GM21529 (cell line): ENCODE measurements around the gene CRYBG2.
A peak's percentile ranks its signal among the peaks of the same experiment; 100 is the strongest.
"Not testable (repeated sequence)": the region's sequence is repeated elsewhere in the genome, so short reads cannot be mapped to it uniquely, and the experiment has no call there.

Experiments used
- ATAC-seq: cut with Tn5 transposase; IDR thresholded peaks from one replicate; pipeline ENCODE4 v1.9.1; 2021; ENCODE audit not compliant: unreplicated experiment

Gene CRYBG2

GRCh38 chr1:26350701-26351589 lies 3.0 kb downstream of the CRYBG2 start:
- no peak for ATAC-seq

DNA sequence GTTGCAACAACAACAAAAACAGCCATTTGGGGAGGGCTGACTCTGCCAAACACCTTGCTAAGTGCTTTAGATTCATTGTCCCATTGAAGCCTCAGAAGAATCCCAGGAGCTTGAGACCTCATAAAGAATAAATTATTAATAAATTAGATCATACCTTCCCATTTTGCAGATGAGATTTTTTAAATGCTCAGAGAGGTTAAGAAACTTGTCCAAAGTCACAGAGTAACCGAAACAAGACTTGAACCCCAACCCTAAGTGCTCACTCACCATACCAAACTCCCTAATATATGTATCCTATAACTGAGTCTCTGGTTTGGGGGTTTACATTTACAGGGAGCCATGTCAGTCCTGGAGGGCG lies 3.6 kb downstream of the CRYBG2 start:
- ATAC-seq, result no peak

DNA sequence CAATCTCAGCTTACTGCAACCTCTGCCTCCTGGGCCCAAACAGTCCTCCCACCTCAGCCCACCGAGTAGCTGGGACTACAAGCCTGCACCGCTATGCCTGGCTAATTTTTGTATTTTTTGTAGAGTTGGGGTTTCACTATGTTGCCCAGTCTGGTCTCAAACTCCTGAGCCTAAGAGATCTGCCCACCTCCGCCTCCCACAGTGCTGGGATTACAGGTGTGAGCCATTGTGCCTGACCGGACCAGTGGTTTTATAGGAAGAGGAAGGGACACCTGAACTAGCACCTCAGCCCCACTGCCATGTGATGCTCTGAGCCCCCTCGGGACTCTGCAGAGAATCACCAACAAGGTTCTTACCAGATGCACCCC lies 4.1 kb downstream of the CRYBG2 start:
- ATAC-seq, result no peak

GRCh38 chr1:26349188-26349876 lies 4.6 kb downstream of the CRYBG2 start:
- no peak for ATAC-seq

DNA sequence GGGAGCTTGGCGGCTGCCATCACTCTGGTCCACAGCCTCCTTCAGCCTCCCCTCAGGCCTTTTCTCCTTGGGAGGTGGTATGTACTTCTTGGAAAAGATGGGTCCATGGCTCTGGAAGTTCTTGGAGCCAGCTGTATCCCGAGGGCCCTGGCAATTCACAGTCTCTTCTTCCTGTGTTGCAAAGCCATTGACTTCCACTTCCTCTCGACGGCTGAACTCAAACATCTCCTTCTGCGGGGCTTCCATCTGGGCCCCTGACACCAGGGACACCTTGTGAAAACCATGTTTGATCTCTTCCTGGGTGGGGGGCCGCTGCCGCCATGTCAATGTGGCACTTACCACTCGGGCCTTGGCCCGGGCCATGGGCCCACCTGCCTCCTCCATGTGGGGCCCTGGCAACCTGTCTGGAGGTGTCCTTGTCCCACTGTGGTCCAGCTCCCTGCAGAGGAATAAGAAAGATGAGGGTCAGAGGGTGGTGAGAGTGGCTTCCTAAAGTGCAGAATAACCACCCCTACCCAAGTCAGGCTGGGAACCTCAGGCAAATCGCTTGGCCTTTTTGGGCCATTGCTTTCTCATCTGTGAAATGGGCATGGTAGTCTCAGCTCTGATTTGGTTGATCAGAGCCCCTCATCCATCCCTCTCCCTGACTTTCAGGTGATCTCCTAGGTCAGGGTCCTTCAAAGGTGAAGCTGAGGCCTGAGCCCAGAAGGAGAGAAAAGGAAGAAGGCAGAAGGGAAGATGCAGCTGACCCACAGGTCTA lies 7.5 kb downstream of the CRYBG2 start:
- no peak for ATAC-seq

DNA sequence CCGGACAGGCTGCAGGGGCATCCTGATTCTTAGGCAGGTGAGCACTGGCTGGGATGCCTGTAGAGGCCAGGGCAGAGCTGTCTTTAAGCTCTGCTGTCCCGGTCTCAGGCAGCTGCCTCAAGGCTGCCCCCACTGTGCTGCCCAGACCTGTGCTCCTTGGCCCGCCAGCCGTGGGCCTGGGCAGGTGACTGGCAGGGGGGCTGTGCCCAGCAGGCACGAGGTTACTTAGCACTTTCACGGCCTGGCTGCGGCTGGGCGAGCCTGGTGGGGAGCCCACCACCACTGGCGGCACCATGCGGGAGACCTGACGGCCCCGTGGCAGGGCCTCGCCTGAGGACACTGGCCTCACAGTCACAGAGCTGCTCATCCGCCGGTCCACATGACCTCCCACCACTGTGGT lies 8.2 kb downstream of the CRYBG2 start:
- ATAC-seq, result no peak

GRCh38 chr1:26344147-26344920 lies 9.6 kb downstream of the CRYBG2 start:
- ATAC-seq, result no peak

- no peak for ATAC-seq
Observed at GRCh38 chr1:26340047-26340481, 13.9 kb downstream of the CRYBG2 start.

GRCh38 chr1:26338670-26339069 lies 15.3 kb downstream of the CRYBG2 start:
- ATAC-seq, result no peak

DNA sequence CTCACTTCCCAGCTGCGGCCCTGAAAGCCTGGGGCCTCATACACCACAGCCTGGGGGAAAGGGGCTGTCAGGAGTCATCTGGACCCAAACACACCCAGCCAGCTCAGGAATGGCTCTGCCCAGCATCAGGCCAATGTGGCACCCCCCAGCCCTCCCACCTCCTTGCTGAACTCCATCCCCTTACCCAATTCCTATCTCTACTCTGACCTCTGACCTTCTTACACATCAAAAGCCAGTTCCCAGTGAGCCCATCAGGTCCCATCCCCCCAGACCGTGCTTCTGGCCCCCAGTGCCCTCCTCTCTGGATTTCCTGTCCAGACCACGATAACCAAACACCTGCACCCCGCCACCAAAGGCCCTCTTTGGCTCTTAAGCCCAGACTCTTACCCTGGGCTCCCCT lies 16.3 kb downstream of the CRYBG2 start:
- ATAC-seq, result no peak

- no peak for ATAC-seq
Observed at GRCh38 chr1:26337206-26337535, 16.8 kb downstream of the CRYBG2 start.

DNA sequence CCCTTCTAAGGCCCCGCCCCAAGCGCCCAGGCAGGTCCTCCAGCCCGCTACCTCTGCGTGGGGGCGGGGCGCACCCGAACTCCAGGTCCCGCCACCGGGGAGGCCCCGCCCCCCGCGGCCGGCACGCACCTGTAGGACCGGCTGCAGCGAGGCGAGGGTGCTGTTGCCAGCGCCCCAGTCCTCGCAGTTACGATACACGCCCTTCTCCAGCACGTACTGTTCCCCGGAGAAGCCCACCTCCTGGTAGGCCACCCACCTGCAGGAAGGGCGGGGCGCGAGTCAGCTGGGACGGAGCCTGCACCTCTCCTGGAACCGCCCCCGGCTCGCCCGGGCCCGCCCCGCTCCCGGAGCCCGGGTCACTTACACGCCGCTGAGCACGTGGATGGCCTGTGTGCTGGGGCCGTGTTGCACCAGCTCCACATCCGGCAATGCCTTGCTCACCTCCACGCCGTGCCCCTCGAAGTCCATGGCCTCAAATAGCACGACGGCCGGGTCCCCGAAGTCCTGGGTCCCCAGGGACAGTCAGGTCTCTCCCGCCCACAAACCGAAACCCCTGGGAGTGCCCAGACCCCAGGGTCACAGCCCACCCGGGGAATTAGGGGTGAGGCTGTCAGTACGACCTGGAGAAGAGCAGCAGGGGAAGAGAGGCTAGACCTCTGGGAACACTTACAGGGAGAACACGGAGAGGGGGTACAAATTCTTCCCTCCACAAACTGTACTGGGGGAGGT lies 17.3 kb downstream of the CRYBG2 start:
- peak; percentile 75 for ATAC-seq

DNA sequence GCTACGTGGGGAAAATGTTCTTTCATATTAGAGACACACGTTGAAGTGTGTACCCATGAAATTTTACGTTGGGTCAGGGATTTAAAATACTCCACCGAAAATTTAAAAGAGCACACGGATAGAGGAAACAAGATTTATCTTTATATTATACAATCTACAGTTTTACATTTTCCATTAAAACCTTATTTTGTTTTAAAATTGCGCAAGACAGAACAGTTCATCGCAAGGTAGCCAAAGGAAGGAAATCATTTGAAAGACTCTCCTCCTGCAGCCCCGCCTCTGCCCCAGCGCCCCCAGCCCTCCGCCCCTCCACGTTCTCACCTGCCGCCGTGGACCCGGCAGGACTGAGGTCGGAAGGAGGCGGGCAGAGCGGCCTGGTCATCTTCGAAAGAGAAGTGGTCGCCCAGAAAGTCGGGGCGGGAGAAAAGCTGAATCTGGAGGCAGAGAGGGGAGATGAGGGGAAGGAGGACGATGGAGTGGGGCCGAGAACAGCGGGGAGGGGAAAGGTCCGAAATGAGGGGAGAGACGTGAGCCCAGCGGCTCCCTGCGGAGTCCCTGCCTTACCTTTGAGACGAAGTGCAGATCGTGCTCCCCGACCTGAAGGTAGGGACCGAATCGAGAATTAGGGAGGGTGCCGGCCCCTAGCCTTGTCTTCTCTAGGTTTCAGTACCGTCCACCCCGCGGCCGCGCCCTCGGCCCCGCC lies 18.0 kb downstream of the CRYBG2 start:
- ATAC-seq, result no peak

GRCh38 chr1:26333312-26333711 lies 20.6 kb downstream of the CRYBG2 start:
- not testable (repeated sequence) for ATAC-seq

DNA sequence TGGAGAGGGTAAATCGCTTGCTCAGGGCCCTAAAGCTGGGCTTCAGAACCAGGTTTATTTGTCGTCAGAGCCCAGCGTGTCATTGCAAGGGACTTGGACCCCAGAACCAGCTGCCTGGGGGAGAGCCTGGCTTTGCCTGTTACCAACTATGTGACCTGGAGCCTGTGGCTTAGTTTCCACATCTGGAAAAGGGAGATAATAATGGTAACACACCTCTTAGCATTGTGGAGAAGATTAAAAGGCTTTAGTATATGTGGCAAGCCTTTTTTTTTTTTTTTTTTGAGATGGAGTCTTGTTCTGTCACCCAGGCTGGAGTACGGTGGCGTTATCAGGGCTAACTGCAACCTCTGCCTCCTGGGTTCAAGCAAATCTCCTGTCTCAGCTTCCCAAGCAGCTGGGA lies 23.7 kb downstream of the CRYBG2 start:
- no peak for ATAC-seq

DNA sequence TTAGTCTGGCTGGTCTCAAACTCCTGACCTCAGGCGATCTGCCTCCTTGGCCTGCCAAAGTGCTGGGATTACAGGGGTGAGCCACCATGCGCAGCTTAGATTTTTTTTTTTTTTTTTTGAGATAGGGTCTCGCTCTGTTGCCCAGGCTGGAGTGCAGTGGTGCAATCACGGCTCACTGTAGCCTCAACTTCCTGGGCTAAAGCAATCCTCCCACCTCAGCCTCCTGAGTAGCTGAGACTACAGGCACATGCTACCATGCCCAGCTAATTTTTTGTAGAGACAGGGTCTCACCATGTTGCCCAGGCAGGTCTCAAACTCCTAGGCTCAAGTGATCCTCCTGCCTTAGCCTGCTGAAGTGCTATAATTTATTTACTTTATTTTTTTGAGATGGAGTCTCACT lies 24.6 kb downstream of the CRYBG2 start:
- not testable (repeated sequence) for ATAC-seq

- ATAC-seq, result no peak
Observed at GRCh38 chr1:26328597-26328996, 25.3 kb downstream of the CRYBG2 start.

DNA sequence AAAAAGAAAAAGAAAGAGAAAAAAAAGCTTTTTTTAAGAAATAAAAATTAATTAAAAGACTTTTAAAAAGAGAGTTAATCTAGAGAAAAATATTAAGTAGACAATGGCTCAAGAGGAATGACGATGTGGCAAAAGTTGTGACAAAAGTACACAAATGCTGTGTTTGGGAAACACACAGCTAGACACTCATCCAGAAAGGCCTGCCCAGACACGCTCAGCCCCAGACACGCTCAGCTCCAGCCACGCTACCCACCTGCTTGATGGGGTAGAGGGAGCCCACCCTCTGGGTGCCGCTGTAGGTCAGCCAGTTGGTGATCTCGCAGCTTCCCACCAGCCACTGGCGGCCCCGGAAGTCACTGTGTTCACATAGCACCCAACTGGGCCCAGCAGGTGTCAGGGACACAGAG lies 26.0 kb downstream of the CRYBG2 start:
- no peak for ATAC-seq

DNA sequence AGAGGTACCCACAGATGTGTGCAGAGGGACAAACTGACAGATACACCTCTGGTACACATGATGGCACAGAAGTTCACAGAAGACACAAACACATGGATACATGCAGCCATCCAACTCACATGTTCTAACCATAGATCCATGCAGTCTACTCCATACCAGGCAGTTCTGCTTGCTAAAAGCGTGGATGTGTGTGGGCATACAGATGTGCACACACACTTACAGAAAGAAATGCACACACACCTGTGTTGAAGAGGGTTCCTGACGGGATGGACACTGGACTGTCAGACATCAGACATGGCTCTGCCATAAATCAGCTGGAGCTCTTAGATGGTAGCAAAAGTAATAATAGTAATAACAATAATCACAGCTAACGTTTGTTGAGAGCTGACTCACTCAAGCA lies 29.4 kb downstream of the CRYBG2 start:
- ATAC-seq, result no peak

DNA sequence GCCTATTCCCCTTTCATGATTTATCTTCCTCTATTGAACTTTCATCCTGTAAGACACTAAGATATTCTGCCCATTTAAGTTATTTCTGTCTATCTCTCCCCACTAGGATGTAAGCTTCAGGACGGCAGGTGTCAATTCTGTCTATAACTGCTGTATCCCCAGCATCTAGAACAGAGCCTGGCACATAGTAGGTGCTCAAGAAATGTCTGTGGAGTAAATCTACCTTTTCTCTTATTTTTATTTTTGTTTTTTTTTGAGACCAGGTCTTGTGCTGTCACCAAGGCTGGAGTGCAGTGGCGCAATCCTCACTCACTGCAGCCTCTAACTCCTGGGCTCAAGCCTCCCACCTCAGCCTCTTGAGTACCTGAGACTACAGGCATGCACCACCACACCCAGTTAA lies 30.5 kb downstream of the CRYBG2 start:
- no peak for ATAC-seq
